Fibroblast of villous mesenchyme (primary cell): ENCODE measurements around the gene TMEM120B. TPM values are rescaled to one million over a fixed set of nuclear protein-coding genes. Genes with fewer than 3 reads are reported as not detected.

Experiments
- DNase-seq: peaks from one replicate; pipeline ENCODE4 v3.0.0-alpha.2; 2010; ENCODE audit warnings: low read depth
- H3K4me3 ChIP-seq: 2 replicates; pipeline ENCODE4 v1.5.1; 2011; ENCODE audit warnings: low read depth, mild to moderate bottlenecking, low read length
- CTCF ChIP-seq: IDR thresholded peaks from 2 replicates; pipeline ENCODE4 v1.5.1; 2012; ENCODE audit warnings: low read depth, mild to moderate bottlenecking, low read length; ENCODE audit not compliant: insufficient read depth
- total RNA-seq: library from RNA; depleted of rRNA; stranded (reverse); fragments of >200 nt; gene quantifications from 2 replicates; pipeline ENCODE4 v1.2.3, GENCODE V29; 2012

TMEM120B gene
- total RNA-seq, 1 donor: 16.4 TPM

GRCh38 chr12:121774968-121775474 lies 62.5 kb downstream of the TMEM120B start:
- no peak for DNase-seq
- H3K4me3 ChIP-seq: no peak overlapping the region
- TF ChIP-seq CTCF: no peak

DNA sequence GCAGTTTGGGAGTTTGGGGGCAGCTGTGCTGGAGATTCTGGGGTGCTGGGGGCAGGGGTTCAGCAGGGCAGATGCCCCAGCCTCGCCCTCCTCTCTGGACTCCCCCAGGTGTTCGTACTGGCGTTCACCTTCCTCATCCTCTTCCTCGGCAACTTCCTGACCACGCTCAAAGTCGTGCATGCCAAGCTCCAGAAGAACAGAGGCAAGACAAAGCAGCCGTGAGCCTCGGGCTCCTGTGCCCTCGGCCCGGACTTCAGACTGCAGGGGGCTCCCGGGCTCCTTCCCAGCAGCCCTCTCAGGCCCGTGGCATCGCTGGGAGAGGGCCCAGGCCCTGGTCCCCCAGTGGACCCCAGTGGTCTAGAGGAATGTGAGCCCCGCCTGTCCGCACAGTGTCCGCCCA lies 62.9 kb downstream of the TMEM120B start:
- TF ChIP-seq CTCF: no peak
- DNase-seq: no peak
- no peak overlapping the region for H3K4me3 ChIP-seq

DNA sequence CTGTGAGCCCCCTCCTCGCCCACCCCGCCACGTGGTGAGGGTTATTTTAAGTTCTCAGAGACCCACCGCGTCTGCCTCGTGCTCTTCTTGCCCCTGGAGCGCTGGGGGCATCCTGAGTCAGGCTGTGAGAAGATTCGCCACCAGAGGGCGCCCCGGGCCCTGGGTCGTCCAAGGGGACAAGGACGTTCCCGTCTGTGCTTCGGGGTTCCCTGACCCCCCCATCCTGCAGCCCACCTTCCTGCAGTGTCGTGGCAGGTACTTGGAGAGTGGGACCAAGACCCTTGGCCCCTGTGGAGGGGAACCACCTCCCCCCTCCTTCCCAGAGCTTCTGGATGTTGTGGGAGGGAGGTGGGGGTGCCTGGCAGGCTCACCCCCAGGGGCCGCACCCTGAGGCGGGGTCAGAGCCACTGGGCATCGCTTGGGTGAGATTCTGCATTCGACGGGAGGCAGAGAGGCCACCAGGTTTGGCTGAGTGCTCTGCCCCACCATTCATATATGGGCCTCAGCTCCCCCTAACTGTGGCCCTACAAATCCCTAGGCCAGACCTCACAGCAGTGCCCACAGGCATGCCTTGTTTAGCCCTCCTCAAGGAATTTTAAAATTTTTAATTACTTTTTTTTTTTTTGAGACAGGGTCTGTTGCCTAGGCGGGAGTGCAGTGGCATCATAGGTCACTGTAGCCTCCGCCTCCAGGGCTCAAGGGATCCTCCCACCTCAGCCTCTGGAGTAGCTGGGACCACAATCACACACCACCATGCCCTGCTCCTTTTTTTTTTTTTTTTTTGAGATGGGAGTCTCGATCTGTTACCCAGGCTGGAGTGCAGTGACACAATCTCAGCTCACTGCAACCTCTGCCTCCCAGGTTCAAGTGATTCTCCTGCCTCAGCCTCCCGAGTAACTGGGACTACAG lies 63.9 kb downstream of the TMEM120B start:
- H3K4me3 ChIP-seq: no peak overlapping the region
- peak; percentile 66 for DNase-seq
- TF ChIP-seq CTCF: peak; percentile 83

GRCh38 chr12:121778567-121779421 lies 66.2 kb downstream of the TMEM120B start:
- TF ChIP-seq CTCF: no peak
- no peak overlapping the region for H3K4me3 ChIP-seq
- DNase-seq: no peak

DNA sequence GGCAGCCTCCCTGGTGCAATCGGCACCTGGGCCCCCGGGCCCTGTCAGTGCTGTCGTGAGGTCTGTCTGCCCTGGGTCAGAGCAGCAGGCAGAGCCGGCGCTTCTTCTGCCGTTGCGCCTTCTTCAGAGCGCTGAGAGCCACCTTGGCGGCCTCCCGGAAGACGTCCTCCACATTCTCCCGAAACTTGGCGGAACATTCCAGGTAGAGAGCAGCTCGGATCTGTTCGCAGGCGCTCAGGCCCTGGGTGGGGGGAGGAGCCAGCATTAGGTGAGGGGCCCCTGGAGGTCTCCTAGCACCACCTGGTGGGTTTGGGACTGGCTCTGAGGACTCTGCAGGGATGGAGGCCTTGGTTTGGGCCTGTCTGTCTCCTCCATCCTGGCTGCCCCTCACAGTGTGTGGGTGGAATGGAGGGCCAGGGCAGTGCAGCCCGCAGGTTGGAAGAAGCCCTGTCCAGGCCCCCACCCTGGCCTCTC lies 66.9 kb downstream of the TMEM120B start:
- TF ChIP-seq CTCF: no peak
- no peak overlapping the region for H3K4me3 ChIP-seq
- DNase-seq: no peak

DNA sequence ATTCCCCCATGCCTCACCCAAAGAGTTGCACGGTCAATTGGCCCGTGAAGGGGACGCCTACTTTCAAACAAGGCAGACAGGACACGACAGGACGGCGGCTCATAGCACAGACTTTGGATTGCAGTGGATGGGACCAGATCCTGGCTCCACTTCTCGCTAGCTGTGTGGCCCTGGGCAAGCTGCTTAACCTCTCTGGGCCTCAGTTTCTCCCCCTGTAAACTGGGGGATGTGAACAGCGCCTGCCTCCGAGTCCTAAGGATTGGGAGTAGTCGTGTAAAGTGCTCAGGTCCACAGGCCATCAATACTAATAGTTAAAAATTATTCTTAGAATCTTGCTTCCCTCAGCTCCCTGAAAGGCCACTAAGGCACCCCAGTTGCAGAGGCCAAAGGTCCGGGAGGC lies 67.9 kb downstream of the TMEM120B start:
- H3K4me3 ChIP-seq: no peak overlapping the region
- DNase-seq: no peak
- no peak for TF ChIP-seq CTCF
